Urinary bladder (tissue), 4 donors: ENCODE measurements around the gene POC5. TPM values are rescaled to one million over a fixed set of nuclear protein-coding genes. Genes with fewer than 3 reads are reported as not detected.
A peak's percentile ranks its signal among the peaks of the same experiment; 100 is the strongest.
"Not testable (repeated sequence)": the region's sequence is repeated elsewhere in the genome, so short reads cannot be mapped to it uniquely, and the experiment has no call there.

ENCODE experiments used
- DNase-seq: peaks from one replicate; pipeline ENCODE4 v3.0.0-alpha.2; 2015; ENCODE audit errors: extremely low spot score
- H3K27ac ChIP-seq: one replicate; pipeline ENCODE4 v1.5.1; 2013; ENCODE audit warnings: low read depth, mild to moderate bottlenecking, moderate library complexity
- H3K36me3 ChIP-seq: one replicate; pipeline ENCODE4 v1.6.1; 2013; ENCODE audit warnings: mild to moderate bottlenecking, moderate library complexity; ENCODE audit not compliant: insufficient read depth
- H3K4me1 ChIP-seq: one replicate; pipeline ENCODE4 v1.6.1; 2013; ENCODE audit warnings: mild to moderate bottlenecking, moderate library complexity; ENCODE audit not compliant: insufficient read depth
- H3K4me3 ChIP-seq: one replicate; pipeline ENCODE4 v1.5.1; 2013; ENCODE audit warnings: low read depth, low read length
- WGBS: extraction: QIAGEN DNeasy Blood & Tissue Kit; methylation state at CpG from one replicate; pipeline ENCODE4 v1.1.7; 2013; 5-methylcytosine and 5-hydroxymethylcytosine counted together
- polyA plus RNA-seq: library from polyadenylated mRNA; stranded (reverse); fragments of 200-250 nt; gene quantifications from one replicate; pipeline ENCODE4 v1.2.3, GENCODE V29; 2013
- total RNA-seq: library from RNA; depleted of rRNA; stranded (reverse); fragments of >200 nt; gene quantifications from one replicate; pipeline ENCODE4 v1.2.3, GENCODE V29; 2014
- donor health status: healthy with polysubstance abuse.
- donor health status: healthy.

POC5 gene
- total and polyA plus RNA-seq, 2 donors: 9.2 to 26.5 TPM

DNA sequence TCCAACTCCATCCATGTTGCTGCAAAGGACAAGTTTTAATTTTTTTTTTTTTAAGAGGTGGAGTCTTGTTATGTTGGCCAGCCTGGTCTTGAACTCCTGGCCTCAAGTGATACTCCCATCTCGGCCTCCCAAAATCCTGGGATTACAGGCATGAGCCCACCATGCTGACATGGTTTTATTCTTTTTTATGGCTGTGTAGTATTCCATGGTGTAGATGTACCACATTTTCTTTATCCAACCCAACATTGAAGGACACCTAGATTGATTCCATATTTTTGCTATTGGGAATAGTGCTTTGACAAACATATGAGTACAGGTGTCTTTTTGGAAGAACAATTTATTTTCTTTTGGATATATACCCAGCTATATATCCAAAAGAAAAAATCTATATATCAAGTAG, 6.1 kb upstream of the POC5 start:
- no peak overlapping the region for H3K27ac ChIP-seq
- WGBS: 80% methylated on average over 1 of the region's 1 CpG
- DNase-seq: no peak
- H3K4me3 ChIP-seq: no peak overlapping the region
- no peaks in the 10 kb centered on the region for H3K36me3 ChIP-seq
- no peaks in the 10 kb centered on the region for H3K4me1 ChIP-seq

DNA sequence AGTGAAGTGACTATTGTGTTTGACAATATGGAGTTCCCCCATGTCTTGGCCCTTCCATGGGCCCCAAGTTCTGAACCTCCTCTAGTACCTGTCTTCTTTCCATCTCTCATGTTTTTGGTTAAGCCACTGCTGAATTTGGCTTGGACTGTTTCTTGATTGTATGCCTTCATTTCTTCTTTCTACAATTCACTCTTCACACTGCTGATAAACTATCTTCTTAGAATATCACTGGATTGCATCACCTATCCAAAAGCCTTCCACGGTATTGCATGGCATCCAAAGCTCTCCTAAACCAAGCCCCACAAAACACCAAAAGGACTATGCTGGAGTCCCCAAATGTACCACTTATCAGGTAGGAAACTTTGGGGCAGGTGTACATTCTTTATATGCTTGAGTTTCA, 4.3 kb upstream of the POC5 start:
- 84% methylated on average over 1 of the region's 1 CpG for WGBS
- no peaks in the 10 kb centered on the region for H3K4me1 ChIP-seq
- no peaks in the 10 kb centered on the region for H3K36me3 ChIP-seq
- no peak for DNase-seq
- H3K4me3 ChIP-seq: no peak overlapping the region
- H3K27ac ChIP-seq: no peak overlapping the region

DNA sequence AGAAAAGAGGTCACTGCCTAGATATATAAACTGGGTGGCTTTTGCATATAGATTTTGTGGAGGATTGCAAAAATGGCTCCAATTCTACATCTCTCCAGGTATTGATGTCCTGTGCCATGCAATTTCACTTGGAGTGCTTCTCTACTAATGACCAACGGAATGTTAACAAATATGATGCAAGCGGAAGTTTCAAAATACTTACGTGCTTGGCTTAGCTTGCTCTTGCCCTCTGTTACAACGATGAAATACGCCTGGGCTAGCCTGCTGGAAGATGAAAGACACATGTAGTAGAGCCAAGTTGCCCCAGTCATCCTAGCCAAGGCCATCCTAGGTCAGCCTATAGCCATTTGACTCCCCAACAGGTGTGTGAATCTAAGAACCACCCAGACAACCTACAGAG, 3.6 kb upstream of the POC5 start:
- no peak overlapping the region for H3K4me3 ChIP-seq
- no peaks in the 10 kb centered on the region for H3K36me3 ChIP-seq
- no peak for DNase-seq
- whole genome bisulfite sequencing: 80% methylated on average over 5 of the region's 5 CpGs
- no peaks in the 10 kb centered on the region for H3K4me1 ChIP-seq
- H3K27ac ChIP-seq: no peak overlapping the region

DNA sequence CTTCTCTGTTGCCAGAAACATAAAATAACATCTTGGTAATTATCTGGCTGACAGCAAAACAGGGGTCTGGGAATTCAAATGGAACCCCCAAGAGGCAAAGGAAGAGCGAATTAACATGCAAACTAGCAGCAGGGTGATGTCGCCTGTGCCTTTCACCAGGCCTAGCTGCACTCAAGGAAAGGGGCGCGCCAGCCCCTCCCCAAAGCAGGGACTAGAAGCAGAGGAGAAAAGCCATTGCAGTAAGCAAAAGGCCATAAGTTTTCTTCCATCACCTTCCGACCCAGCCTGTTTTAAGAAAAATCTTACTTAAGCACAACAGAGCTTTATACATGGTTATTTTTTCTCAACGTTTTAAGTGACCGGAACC, 539 bp downstream of the POC5 start:
- peak overlapping the region; percentile 63 for H3K4me3 ChIP-seq
- no peak for DNase-seq
- peaks cover 2% of the 10 kb centered on the region for H3K36me3 ChIP-seq
- under 1% methylated on average over 7 of the region's 7 CpGs for WGBS
- peak overlapping the region; percentile 85 for H3K27ac ChIP-seq
- H3K4me1 ChIP-seq: no peaks in the 10 kb centered on the region

DNA sequence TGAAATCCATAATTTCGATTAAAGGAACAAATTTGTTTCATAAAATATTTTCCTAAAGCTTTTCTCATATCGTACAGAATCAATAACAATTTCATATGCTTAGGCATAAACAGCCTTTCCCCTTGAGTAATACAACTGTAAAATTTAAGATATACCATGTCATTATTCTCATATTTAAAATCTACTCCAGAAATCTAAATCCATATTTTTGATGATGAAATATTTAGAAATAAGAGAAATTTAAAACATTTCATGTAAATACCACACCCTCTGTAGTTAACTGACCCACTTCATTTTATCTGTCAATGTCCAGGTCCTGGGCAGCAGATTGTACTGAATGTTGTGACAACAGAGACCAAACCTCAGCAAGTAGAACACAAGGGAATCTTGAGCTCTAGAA, 5.1 kb downstream of the POC5 start:
- DNase-seq: no peak
- Histone ChIP-seq H3K36me3 (peaks cover 2% of the 10 kb centered on the region), H3K27ac (no peak overlapping the region), H3K4me3 (no peak overlapping the region), H3K4me1 (no peaks in the 10 kb centered on the region)
- 93% methylated on average over 2 of the region's 2 CpGs for WGBS

DNA sequence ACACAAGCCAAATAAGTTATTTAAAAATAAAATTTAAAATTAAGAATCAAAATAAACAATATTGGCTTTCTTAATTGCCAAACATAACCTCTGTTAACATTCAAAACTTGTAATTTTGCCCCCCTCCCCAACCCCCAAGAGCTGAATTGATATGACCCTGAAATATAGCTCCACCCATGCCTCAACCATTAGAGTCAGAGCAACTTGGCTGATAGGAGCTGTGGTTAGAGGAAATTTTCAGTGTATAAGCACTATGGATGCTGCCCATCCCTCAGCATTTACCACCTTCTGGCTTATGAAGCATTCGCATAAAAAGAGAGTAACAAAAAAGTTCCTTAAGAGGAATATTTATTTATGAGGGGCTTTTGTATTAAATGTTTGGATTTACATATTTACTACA, 6.1 kb downstream of the POC5 start:
- Histone ChIP-seq H3K36me3 (peaks cover 2% of the 10 kb centered on the region), H3K27ac (no peak overlapping the region), H3K4me3 (no peak overlapping the region), H3K4me1 (no peaks in the 10 kb centered on the region)
- no peak for DNase-seq
- 96% methylated on average over 1 of the region's 1 CpG for WGBS

DNA sequence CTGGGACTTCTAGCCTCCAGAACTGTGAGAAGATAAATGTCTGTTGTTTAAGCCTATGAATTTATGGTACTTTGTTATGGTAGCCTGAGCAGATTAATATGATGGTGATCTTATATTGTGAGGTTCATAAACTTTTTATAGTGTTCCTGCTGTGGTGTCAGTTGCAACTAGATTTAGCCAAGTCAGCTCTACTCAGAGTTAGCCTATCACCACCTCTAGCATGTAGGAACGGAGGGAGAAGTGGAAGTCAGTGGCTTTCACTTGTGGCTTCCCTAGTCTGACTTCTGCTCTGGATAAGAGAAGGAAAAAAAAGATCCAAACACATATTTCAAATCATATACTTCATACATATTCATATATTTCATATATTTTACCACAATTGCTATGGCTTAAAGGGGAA, 6.6 kb downstream of the POC5 start:
- WGBS: 89% methylated on average over 1 of the region's 1 CpG
- no peak overlapping the region for H3K4me3 ChIP-seq
- DNase-seq: no peak
- no peak overlapping the region for H3K27ac ChIP-seq
- H3K36me3 ChIP-seq: peaks cover 2% of the 10 kb centered on the region
- H3K4me1 ChIP-seq: no peaks in the 10 kb centered on the region

DNA sequence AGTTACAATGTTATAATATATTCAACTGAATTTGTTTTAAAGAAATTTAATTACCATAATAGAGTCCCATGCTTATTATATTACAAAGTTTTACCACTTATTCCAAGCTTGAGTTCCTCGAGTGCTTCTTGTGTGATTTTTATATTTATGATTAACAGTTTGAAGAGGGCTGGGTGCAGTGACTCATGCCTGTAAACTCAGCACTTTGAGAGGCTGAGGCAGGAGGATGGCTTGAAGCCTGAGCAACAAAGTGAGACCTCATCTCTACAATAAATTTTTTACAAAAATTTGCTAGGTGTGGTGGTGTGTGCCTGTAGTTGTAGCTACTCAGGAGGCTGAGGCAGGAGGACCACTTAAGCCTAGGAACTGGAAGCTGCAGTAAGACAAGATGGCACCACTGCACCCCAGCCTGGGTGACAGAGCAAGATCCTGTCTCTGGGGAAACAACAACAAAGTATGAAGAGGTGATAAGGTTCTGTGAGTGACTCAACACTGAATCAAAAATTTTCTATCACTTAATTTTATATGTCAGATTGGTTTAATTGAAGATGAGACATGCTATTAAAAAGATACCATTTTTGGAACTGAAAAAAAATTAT, 9.2 kb downstream of the POC5 start:
- Histone ChIP-seq H3K36me3 (peaks cover under 1% of the 10 kb centered on the region), H3K4me3 (no peak overlapping the region), H3K4me1 (no peaks in the 10 kb centered on the region), H3K27ac (no peak overlapping the region)
- no peak for DNase-seq
- WGBS: 58% methylated on average over 1 of the region's 1 CpG

DNA sequence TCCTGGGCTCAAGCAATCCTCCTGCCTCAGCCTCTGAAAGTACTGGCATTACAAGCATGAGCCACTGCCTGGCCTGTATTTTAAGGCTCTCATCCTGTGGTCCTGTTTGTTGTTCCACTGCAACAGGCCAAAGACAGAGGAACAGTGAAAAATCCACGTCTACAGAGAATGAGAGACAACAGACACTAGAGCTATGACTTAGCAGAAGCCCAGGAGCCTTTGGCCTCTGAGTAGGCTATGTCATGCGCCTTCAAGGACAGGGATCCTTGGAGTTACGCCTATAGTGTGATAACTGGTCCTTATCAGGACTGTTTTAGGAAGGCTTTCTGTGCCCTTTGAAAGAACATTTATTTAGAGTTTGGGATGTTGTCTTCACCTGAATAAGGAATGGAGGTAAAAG, 10.5 kb downstream of the POC5 start:
- no peak overlapping the region for H3K27ac ChIP-seq
- no peak overlapping the region for H3K4me3 ChIP-seq
- WGBS: 95% methylated on average over 3 of the region's 3 CpGs
- H3K4me1 ChIP-seq: no peaks in the 10 kb centered on the region
- peaks cover 2% of the 10 kb centered on the region for H3K36me3 ChIP-seq
- DNase-seq: no peak

DNA sequence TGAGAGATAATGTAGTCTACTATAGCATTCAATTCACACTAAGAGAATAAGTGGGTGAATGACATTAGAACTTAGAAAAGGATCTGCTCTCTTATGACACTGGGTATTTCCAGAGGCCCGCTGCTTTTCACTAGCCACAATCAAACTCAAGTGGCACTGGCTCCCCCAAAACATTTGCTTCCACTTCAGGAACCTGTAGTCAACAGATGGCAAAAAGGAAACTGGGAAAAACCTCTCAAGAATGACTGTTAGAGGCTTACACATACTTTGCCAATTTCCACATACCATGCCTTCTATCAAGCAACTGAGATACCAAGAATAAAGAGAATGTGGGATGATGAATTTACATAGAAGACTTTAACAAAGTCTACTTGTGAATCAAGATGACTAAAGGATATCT, 11.2 kb downstream of the POC5 start:
- no peaks in the 10 kb centered on the region for H3K4me1 ChIP-seq
- WGBS: 100% methylated on average over 1 of the region's 1 CpG
- DNase-seq: no peak
- peaks cover 2% of the 10 kb centered on the region for H3K36me3 ChIP-seq
- no peak overlapping the region for H3K4me3 ChIP-seq
- no peak overlapping the region for H3K27ac ChIP-seq

DNA sequence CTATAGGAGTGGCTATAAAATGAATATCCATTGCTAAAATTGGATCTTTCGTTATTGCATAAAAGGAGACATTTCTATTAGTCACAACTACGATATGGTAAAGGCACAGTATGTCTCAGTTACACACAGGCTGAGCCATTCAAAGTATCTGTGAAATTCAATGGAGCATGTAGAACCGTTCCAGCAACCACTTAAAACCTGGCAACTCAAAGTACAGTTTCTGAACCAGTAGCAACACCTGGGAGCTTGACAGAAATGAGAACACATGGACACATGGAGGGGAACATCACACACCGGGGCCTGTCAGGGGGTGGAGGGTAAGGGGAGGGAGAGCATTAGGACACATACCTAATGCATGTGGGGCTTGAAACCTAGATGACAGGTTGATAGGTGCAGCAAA, 15.4 kb downstream of the POC5 start:
- WGBS: 94% methylated on average over 4 of the region's 4 CpGs
- peaks cover 2% of the 10 kb centered on the region for H3K36me3 ChIP-seq
- no peaks in the 10 kb centered on the region for H3K4me1 ChIP-seq
- no peak for DNase-seq
- H3K4me3 ChIP-seq: no peak overlapping the region
- no peak overlapping the region for H3K27ac ChIP-seq

DNA sequence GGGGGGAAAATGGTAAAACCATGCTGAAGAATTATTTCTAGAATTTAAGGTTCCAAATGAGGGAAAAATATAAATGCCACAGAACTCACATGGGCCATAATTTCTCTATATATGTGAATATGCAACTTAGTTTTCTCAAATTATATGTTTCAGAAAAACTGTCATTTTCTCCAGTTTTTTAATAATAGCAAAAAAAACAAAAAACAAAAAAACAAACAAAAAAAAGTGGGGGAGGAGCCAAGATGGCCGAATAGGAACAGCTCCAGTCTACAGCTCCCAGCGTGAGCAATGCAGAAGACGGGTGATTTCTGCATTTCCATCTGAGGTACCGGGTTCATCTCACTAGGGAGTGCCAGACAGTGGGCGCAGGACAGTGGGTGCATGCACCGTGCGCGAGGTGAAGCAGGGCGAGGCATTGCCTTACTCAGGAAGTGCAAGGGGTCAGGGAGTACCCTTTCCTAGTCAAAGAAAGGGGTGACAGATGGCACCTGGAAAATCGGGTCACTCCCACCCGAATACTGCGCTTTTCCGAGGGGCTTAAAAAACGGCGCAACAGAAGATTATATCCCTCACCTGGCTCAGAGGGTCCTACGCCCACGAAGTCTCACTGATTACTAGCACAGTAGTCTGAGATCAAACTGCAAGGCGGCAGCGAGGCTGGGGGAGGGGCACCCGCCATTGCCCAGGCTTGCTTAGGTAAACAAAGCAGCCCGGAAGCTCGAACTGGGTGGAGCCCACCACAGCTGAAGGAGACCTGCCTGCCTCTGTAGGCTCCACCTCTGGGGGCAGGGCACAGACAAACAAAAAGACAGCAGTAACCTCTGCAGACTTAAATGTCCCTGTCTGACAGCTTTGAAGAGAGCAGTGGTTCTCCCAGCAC, 21.5 kb downstream of the POC5 start:
- WGBS: 84% methylated on average over 22 of the region's 22 CpGs
- not testable (repeated sequence) for H3K4me3 ChIP-seq, DNase-seq, H3K36me3 ChIP-seq, H3K27ac ChIP-seq, H3K4me1 ChIP-seq

DNA sequence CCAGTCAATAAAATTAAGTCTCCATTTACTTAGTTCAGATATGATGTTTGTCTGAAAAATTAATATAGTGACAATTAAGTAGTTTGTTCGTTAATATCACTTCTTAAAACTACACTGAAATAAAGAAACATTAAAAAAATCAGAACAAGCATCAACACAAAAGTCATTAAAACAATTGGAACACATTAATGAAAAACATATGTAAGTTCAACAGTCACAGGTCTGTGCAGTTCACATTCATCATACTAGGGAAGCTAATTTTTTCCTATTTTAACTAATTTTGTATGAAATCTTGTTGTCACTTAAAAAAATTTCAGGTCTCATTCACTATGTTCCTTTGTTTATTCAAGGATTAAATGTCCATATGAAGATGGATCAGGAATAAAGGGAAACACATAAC, 22.5 kb downstream of the POC5 start:
- Histone ChIP-seq H3K4me1 (no peaks in the 10 kb centered on the region), H3K36me3 (no peaks in the 10 kb centered on the region), H3K4me3 (no peak overlapping the region), H3K27ac (no peak overlapping the region)
- WGBS: 89% methylated on average over 1 of the region's 1 CpG
- DNase-seq: no peak

DNA sequence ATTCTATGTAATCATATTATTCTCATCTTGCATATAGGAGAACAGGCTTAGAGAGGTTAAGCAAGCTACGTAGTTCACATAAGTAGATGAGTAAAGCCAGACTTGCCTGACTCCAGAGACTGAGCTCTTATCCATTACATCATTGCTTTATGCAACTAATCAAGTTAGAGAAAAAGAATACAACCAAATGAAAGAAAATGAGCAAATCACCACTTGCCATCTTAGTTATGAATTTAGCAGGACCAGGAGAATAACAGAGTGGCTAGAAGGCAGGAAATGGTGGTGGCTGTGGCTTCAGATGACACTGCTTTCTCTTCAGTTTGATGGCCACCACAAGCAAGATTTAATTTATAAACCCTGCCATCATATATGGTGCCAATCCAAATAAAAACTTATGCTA, 26.6 kb downstream of the POC5 start:
- Histone ChIP-seq H3K4me3 (no peak overlapping the region), H3K4me1 (no peaks in the 10 kb centered on the region), H3K27ac (no peak overlapping the region), H3K36me3 (peaks cover 2% of the 10 kb centered on the region)
- no peak for DNase-seq
- 98% methylated on average over 1 of the region's 1 CpG for WGBS
